Hepatocyte (in vitro differentiated cells): ENCODE measurements around the gene CLTCL1. TPM values are rescaled to one million over a fixed set of nuclear protein-coding genes. Genes with fewer than 3 reads are reported as not detected.

Experiments used
- DNase-seq: peaks from one replicate; pipeline ENCODE4 v3.0.0-alpha.2; 2016; ENCODE audit warnings: low spot score
- H2AFZ ChIP-seq: fragments of 200-600 bp; sonication (generic); 2 replicates; pipeline ENCODE4 v1.6.0; 2016; ENCODE audit warnings: antibody characterized with exemption, mild to moderate bottlenecking
- H3K27ac ChIP-seq: fragments of 200-600 bp; sonication (generic); 2 replicates; pipeline ENCODE4 v1.5.1; 2016; ENCODE audit warnings: mild to moderate bottlenecking
- H3K27me3 ChIP-seq: fragments of 200-600 bp; sonication (generic); 2 replicates; pipeline ENCODE4 v1.6.1; 2016
- H3K36me3 ChIP-seq: fragments of 200-600 bp; sonication (generic); replicated peaks from 2 replicates; pipeline ENCODE4 v1.5.1; 2016; ENCODE audit warnings: low read depth; ENCODE audit not compliant: insufficient read depth
- H3K4me1 ChIP-seq: fragments of 200-600 bp; sonication (generic); 2 replicates; pipeline ENCODE4 v1.5.1; 2016; ENCODE audit warnings: mild to moderate bottlenecking, moderate library complexity; ENCODE audit not compliant: insufficient read depth
- H3K4me2 ChIP-seq: fragments of 200-600 bp; sonication (generic); 2 replicates; pipeline ENCODE4 v1.6.0; 2016
- H3K4me3 ChIP-seq: fragments of 200-600 bp; sonication (generic); 2 replicates; pipeline ENCODE4 v1.5.1; 2016; ENCODE audit warnings: mild to moderate bottlenecking
- H3K79me2 ChIP-seq: fragments of 200-600 bp; sonication (generic); 2 replicates; pipeline ENCODE4 v1.6.0; 2017; ENCODE audit warnings: mild to moderate bottlenecking
- H3K9me2 ChIP-seq: fragments of 200-600 bp; sonication (generic); replicated peaks from 2 replicates; pipeline ENCODE4 v1.6.0; 2017; ENCODE audit warnings: mild to moderate bottlenecking; ENCODE audit not compliant: insufficient read depth
- H3K9me3 ChIP-seq: fragments of 200-600 bp; sonication (generic); 2 replicates; pipeline ENCODE4 v1.5.1; 2016; ENCODE audit warnings: low read depth, mild to moderate bottlenecking
- H4K20me1 ChIP-seq: fragments of 200-600 bp; sonication (generic); 2 replicates; pipeline ENCODE4 v1.6.0; 2016; ENCODE audit warnings: mild to moderate bottlenecking; ENCODE audit not compliant: insufficient read depth, poor library complexity, severe bottlenecking
- CTCF ChIP-seq: fragments of 200-600 bp; sonication (generic); IDR thresholded peaks from 2 replicates; pipeline ENCODE4 v1.5.1; 2016; ENCODE audit warnings: antibody characterized with exemption, mild to moderate bottlenecking; ENCODE audit not compliant: poor library complexity
- EZH2 ChIP-seq: fragments of 200-600 bp; sonication (generic); IDR thresholded peaks from 2 replicates; pipeline ENCODE4 v1.6.1; 2016; ENCODE audit warnings: antibody characterized with exemption, mild to moderate bottlenecking, borderline replicate concordance
- EZH2phosphoT487 ChIP-seq: fragments of 200-600 bp; sonication (generic); IDR thresholded peaks from one replicate; pipeline ENCODE4 v1.6.1; 2018; ENCODE audit warnings: antibody characterized with exemption, mild to moderate bottlenecking, low read depth, moderate library complexity; ENCODE audit not compliant: unreplicated experiment, severe bottlenecking
- WGBS: methylation state at CpG from one replicate; pipeline ENCODE4 v1.1.6; 2016; ENCODE audit warnings: low lambda C conversion rate; ENCODE audit errors: missing lambda C conversion rate; 5-methylcytosine and 5-hydroxymethylcytosine counted together
- polyA plus RNA-seq: library from polyadenylated mRNA; unstranded; fragments of >200 nt; fragmentation: Nextera tagmentation; extraction: Ambion mirVana; gene quantifications from 2 replicates; pipeline ENCODE4 v1.2.1, GENCODE V29; 2016
- total RNA-seq: library from RNA; depleted of rRNA; stranded (reverse); fragments of >200 nt; gene quantifications from 2 replicates; pipeline ENCODE4 v1.2.3, GENCODE V29; 2014

The CLTCL1 gene
- total and polyA plus RNA-seq, 2 experiments from 2014 or later, result 2.2 to 3.7 TPM

- H4K20me1 ChIP-seq, result no peaks in the 10 kb centered on the region
- WGBS, result 97% methylated on average over 12 of the region's 12 CpGs
Measured at GRCh38 chr22:19253143-19253542, 38.4 kb downstream of the CLTCL1 start.

GRCh38 chr22:19244600-19245352 is 46.7 kb downstream of the CLTCL1 start:
- H4K20me1 ChIP-seq, result no peaks in the 10 kb centered on the region
- TF ChIP-seq CTCF (no peak), EZH2phosphoT487 (no peak), EZH2 (no peak)
- no peaks in the 10 kb centered on the region for H3K36me3 ChIP-seq
- H3K4me2 ChIP-seq, result no peak overlapping the region
- no peak overlapping the region for H3K4me3 ChIP-seq
- no peaks in the 10 kb centered on the region for H3K79me2 ChIP-seq
- H3K9me2 ChIP-seq, result no peaks in the 10 kb centered on the region
- H2AFZ ChIP-seq, result no peak overlapping the region
- no peaks in the 10 kb centered on the region for H3K9me3 ChIP-seq
- H3K27ac ChIP-seq, result no peak overlapping the region
- no peaks in the 10 kb centered on the region for H3K4me1 ChIP-seq
- WGBS, result 93% methylated on average over 8 of the region's 10 CpGs
- no peak for DNase-seq
- no peaks in the 10 kb centered on the region for H3K27me3 ChIP-seq

More at GRCh38 chr22:19253143-19253542, 38.4 kb downstream of the CLTCL1 start:
- Histone ChIP-seq H3K9me2 (no peaks in the 10 kb centered on the region), H3K4me2 (no peak overlapping the region), H2AFZ (no peak overlapping the region), H3K79me2 (no peaks in the 10 kb centered on the region), H3K36me3 (no peaks in the 10 kb centered on the region), H3K9me3 (no peaks in the 10 kb centered on the region), H3K27me3 (no peaks in the 10 kb centered on the region), H3K4me3 (no peak overlapping the region), H3K4me1 (no peaks in the 10 kb centered on the region), H3K27ac (no peak overlapping the region)
- no peak for DNase-seq
- TF ChIP-seq EZH2, result no peak
- TF ChIP-seq CTCF, result no peak

GRCh38 chr22:19242699-19243098 is 48.8 kb downstream of the CLTCL1 start:
- H2AFZ ChIP-seq, result no peak overlapping the region
- TF ChIP-seq EZH2 (no peak), EZH2phosphoT487 (no peak), CTCF (no peak)
- no peak overlapping the region for H3K27ac ChIP-seq
- no peak overlapping the region for H3K4me2 ChIP-seq
- no peaks in the 10 kb centered on the region for H3K9me3 ChIP-seq
- H3K27me3 ChIP-seq, result no peaks in the 10 kb centered on the region
- H4K20me1 ChIP-seq, result no peaks in the 10 kb centered on the region
- 96% methylated on average over 4 of the region's 4 CpGs for WGBS
- H3K36me3 ChIP-seq, result no peaks in the 10 kb centered on the region
- no peaks in the 10 kb centered on the region for H3K79me2 ChIP-seq
- no peaks in the 10 kb centered on the region for H3K9me2 ChIP-seq
- H3K4me1 ChIP-seq, result no peaks in the 10 kb centered on the region
- DNase-seq, result no peak
- no peak overlapping the region for H3K4me3 ChIP-seq
